Natural killer cell (primary cell): Measurements from ENCODE around the gene MAD1L1. TPM values are rescaled to one million over a fixed set of nuclear protein-coding genes. Genes with fewer than 3 reads are reported as not detected.

Experiments used
- ATAC-seq, 3 donors: fragments of 150-1000 bp in 2 of 3; fragments of 200-7000 bp in 1 of 3; cut with Tn5 transposase; 1 replicate in 1 of 3; 2 replicates in 2 of 3; pipeline ENCODE4 v1.10.0; 2021; ENCODE audit warnings: mild to moderate bottlenecking in 2 of 3, moderate library complexity in 2 of 3
- DNase-seq, 2 donors: peaks; one replicate each; pipeline versions ENCODE4 v3.0.0 to v3.0.0-alpha.2; 2013 to 2021; ENCODE audit warnings: mixed read lengths in 1 of 2
- H3K27ac ChIP-seq: one replicate; pipeline ENCODE4 v1.5.1; 2013; ENCODE audit warnings: mild to moderate bottlenecking, low read length
- H3K27me3 ChIP-seq: one replicate; pipeline ENCODE4 v1.6.1; 2013; ENCODE audit warnings: low read length; ENCODE audit not compliant: control insufficient read depth, insufficient read depth
- H3K36me3 ChIP-seq: one replicate; pipeline ENCODE4 v1.6.1; 2013; ENCODE audit warnings: low read length; ENCODE audit not compliant: control insufficient read depth, insufficient read depth
- H3K4me1 ChIP-seq: one replicate; pipeline ENCODE4 v1.6.1; 2013; ENCODE audit warnings: low read length; ENCODE audit not compliant: control insufficient read depth, insufficient read depth
- H3K4me3 ChIP-seq: one replicate; pipeline ENCODE4 v1.5.1; 2013; ENCODE audit warnings: low read length
- H3K9me3 ChIP-seq: one replicate; pipeline ENCODE4 v1.6.1; 2013; ENCODE audit warnings: low read length; ENCODE audit not compliant: control insufficient read depth, insufficient read depth
- H3K27ac Mint-ChIP-seq, 2 donors: one replicate each; pipeline ENCODE4 v1.8.0; 2022; ENCODE audit warnings: mild to moderate bottlenecking in 2 of 2, mixed read lengths in 2 of 2, moderate library complexity in 1 of 2
- H3K27me3 Mint-ChIP-seq, 2 donors: one replicate each; pipeline ENCODE4 v1.8.0; 2022; ENCODE audit warnings: low read depth in 2 of 2, mixed read lengths in 2 of 2
- H3K36me3 Mint-ChIP-seq: one replicate; pipeline ENCODE4 v1.8.0; 2022; ENCODE audit warnings: mixed read lengths
- H3K4me1 Mint-ChIP-seq, 2 donors: one replicate each; pipeline ENCODE4 v1.8.0; 2022; ENCODE audit warnings: mixed read lengths in 2 of 2
- H3K4me3 Mint-ChIP-seq: one replicate; pipeline ENCODE4 v1.8.0; 2022; ENCODE audit warnings: mild to moderate bottlenecking, moderate library complexity, mixed read lengths
- H3K9me3 Mint-ChIP-seq, 2 donors: one replicate each; pipeline ENCODE4 v1.8.0; 2022; ENCODE audit warnings: mixed read lengths in 2 of 2
- CTCF ChIP-seq: fragments of 200-600 bp; IDR thresholded peaks from one replicate; pipeline ENCODE4 v1.8.0; 2022; ENCODE audit warnings: antibody characterized with exemption
- WGBS: methylation state at CpG from one replicate; pipeline ENCODE4 v1.1.7; 2013; ENCODE audit warnings: missing lambda C conversion rate; ENCODE audit not compliant: insufficient coverage; 5-methylcytosine and 5-hydroxymethylcytosine counted together
- intact Hi-C: fragments of 100-400 bp; cut with micrococcal nuclease; formaldehyde crosslinking; loops from one replicate; pipeline ENCODE4 v1.14.2; 2022
- total RNA-seq, 4 donors: library from RNA; stranded (reverse); fragments of 120-200 nt in 1 of 4; gene quantifications; one replicate each; pipeline versions ENCODE4 v1.2.3 to v1.2.4, GENCODE V29; 2013 to 2022

MAD1L1 gene
- total RNA-seq, 3 donors from 2014 or later (not counting 1 experiment from before 2014, with no cell fraction given): 53.6 to 81.2 (median 77.4) TPM

GRCh38 chr7:2202361-2202761 is 30.4 kb downstream of the MAD1L1 start:
- Histone ChIP-seq H3K4me1 (no peaks in the 10 kb centered on the region), H3K36me3 (peaks cover 16% of the 10 kb centered on the region), H3K27me3 (no peaks in the 10 kb centered on the region), H3K27ac (no peak overlapping the region), H3K9me3 (no peaks in the 10 kb centered on the region), H3K4me3 (no peak overlapping the region)
- Mint-ChIP-seq H3K4me3 (no peak overlapping the region), H3K9me3 (no peaks in the 10 kb centered on the region), H3K4me1 (no peaks in the 10 kb centered on the region), H3K36me3 (no peaks in the 10 kb centered on the region), H3K27me3 (no peaks in the 10 kb centered on the region), H3K27ac (no peak overlapping the region)
- TF ChIP-seq CTCF: no peak
- 91% methylated on average over 14 of the region's 14 CpGs for WGBS
- intact Hi-C loops: no loop called here
- no peak for ATAC-seq
- no peak for DNase-seq

- no peaks in the 10 kb centered on the region for H3K9me3 ChIP-seq
- Mint-ChIP-seq H3K27ac (no peak overlapping the region), H3K4me1 (no peaks in the 10 kb centered on the region), H3K4me3 (no peak overlapping the region), H3K27me3 (no peaks in the 10 kb centered on the region), H3K36me3 (no peaks in the 10 kb centered on the region), H3K9me3 (no peaks in the 10 kb centered on the region)
- no peak for DNase-seq
- no peak overlapping the region for H3K27ac ChIP-seq
- ATAC-seq: no peak
- H3K4me1 ChIP-seq: no peaks in the 10 kb centered on the region
- TF ChIP-seq CTCF: no peak
- intact Hi-C loops: no loop called here
- WGBS: 94% methylated on average over 30 of the region's 31 CpGs
- H3K27me3 ChIP-seq: no peaks in the 10 kb centered on the region
- peaks cover 13% of the 10 kb centered on the region for H3K36me3 ChIP-seq
- no peak overlapping the region for H3K4me3 ChIP-seq
Observed at GRCh38 chr7:2201686-2202360, 30.9 kb downstream of the MAD1L1 start.

DNA sequence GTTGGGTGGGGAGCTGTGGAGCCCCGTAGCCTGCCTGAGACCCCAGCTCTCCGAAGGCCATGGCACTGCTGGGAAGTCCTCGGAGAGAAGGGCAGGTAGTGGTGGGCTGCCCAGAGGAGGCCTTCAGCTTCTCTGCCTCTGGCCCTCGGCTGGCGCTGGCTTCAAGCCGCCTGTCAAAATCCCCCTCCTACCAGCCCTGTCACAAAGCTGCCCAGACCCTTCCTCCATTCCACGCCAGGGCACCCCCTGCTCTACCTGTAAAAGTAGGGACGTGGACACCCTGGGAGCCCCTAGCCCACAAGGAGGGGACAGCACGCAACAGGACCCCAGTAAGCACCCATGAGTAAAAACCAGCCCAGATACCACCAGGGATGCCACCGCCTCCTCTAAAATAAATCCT is 31.6 kb downstream of the MAD1L1 start:
- 98% methylated on average over 10 of the region's 10 CpGs for WGBS
- peaks cover 10% of the 10 kb centered on the region for H3K36me3 ChIP-seq

More for the DNA sequence above, 31.6 kb downstream of the MAD1L1 start:
- Histone ChIP-seq H3K4me1 (no peaks in the 10 kb centered on the region), H3K27ac (no peak overlapping the region), H3K9me3 (no peaks in the 10 kb centered on the region), H3K4me3 (no peak overlapping the region), H3K27me3 (no peaks in the 10 kb centered on the region)
- Mint-ChIP-seq H3K4me1 (no peaks in the 10 kb centered on the region), H3K27me3 (no peaks in the 10 kb centered on the region), H3K36me3 (no peaks in the 10 kb centered on the region), H3K27ac (no peak overlapping the region), H3K4me3 (no peak overlapping the region), H3K9me3 (no peaks in the 10 kb centered on the region)
- no peak for TF ChIP-seq CTCF
- intact Hi-C loops: no loop called here
- no peak for DNase-seq
- no peak for ATAC-seq
